WTC11 (cell line): ENCODE results near the gene KCNA1. TPM values are rescaled to one million over a fixed set of nuclear protein-coding genes. Genes with fewer than 3 reads are reported as not detected.

ENCODE experiments used
- ATAC-seq: fragments of 200-7000 bp; cut with Tn5 transposase; 2 replicates; pipeline ENCODE4 v1.10.0; 2021; ENCODE audit warnings: mild to moderate bottlenecking, moderate library complexity
- CTCF ChIA-PET: fragments of 300-600 bp; sonication (Branson Sonifier 250); formaldehyde crosslinking; loops from one replicate; lab custom pipeline; 2021; ENCODE audit warnings: antibody characterized with exemption; lab: Charles Lee
- POLR2A ChIA-PET: fragments of 350-600 bp; sonication (Branson Sonifier 250); formaldehyde crosslinking; loops from one replicate; lab custom pipeline; 2021; ENCODE audit warnings: antibody characterized with exemption; lab: Charles Lee
- DNase-seq: peaks from one replicate; pipeline ENCODE4 v3.0.0; 2021; ENCODE audit warnings: low spot score
- H3K27ac Mint-ChIP-seq: 2 replicates; pipeline ENCODE4 v1.8.0; 2021; ENCODE audit warnings: mixed read lengths
- H3K27me3 Mint-ChIP-seq: 2 replicates; pipeline ENCODE4 v1.8.0; 2021; ENCODE audit warnings: low read depth, mild to moderate bottlenecking, moderate library complexity, mixed read lengths
- H3K36me3 Mint-ChIP-seq: 2 replicates; pipeline ENCODE4 v1.8.0; 2021; ENCODE audit warnings: mixed read lengths
- H3K4me1 Mint-ChIP-seq: 2 replicates; pipeline ENCODE4 v1.8.0; 2022; ENCODE audit warnings: mixed read lengths
- H3K4me3 Mint-ChIP-seq: 2 replicates; pipeline ENCODE4 v1.8.0; 2021; ENCODE audit warnings: mild to moderate bottlenecking, moderate library complexity, mixed read lengths
- H3K9me3 Mint-ChIP-seq: 2 replicates; pipeline ENCODE4 v1.8.0; 2021; ENCODE audit warnings: mixed read lengths
- CBFB ChIP-seq: sonication (generic); formaldehyde crosslinking; IDR thresholded peaks from 2 replicates; pipeline ENCODE4 v1.8.1; 2022; ENCODE audit warnings: mild to moderate bottlenecking, low read depth, missing genetic modification reagents
- CREM ChIP-seq: sonication (generic); formaldehyde crosslinking; IDR thresholded peaks from 2 replicates; pipeline ENCODE4 v1.8.1; 2022; ENCODE audit warnings: mild to moderate bottlenecking, missing genetic modification reagents, moderate library complexity
- EMX1 ChIP-seq: fragments of 250-450 bp; sonication (Bioruptor Pico); IDR thresholded peaks from 2 replicates; pipeline ENCODE4 v1.8.0; 2021; ENCODE audit warnings: mild to moderate bottlenecking
- FOXP1 ChIP-seq: sonication (generic); formaldehyde crosslinking; IDR thresholded peaks from 2 replicates; pipeline ENCODE4 v1.8.0; 2022; ENCODE audit warnings: missing genetic modification reagents, mild to moderate bottlenecking, moderate library complexity, borderline replicate concordance
- HMGA2 ChIP-seq: fragments of 250-450 bp; sonication (Bioruptor Pico); IDR thresholded peaks from 2 replicates; pipeline ENCODE4 v1.4.0; 2021; ENCODE audit warnings: mild to moderate bottlenecking, moderate library complexity
- JUN ChIP-seq: sonication (generic); formaldehyde crosslinking; IDR thresholded peaks from 2 replicates; pipeline ENCODE4 v1.8.0; 2023; ENCODE audit warnings: mild to moderate bottlenecking, missing genetic modification reagents
- MYBL2 ChIP-seq: sonication (generic); formaldehyde crosslinking; IDR thresholded peaks from 2 replicates; pipeline ENCODE4 v1.8.1; 2023; ENCODE audit warnings: mild to moderate bottlenecking, moderate library complexity, missing genetic modification reagents
- NFATC4 ChIP-seq: fragments of 250-450 bp; sonication (Bioruptor Pico); IDR thresholded peaks from 2 replicates; pipeline ENCODE4 v1.9.0; 2021; ENCODE audit warnings: mild to moderate bottlenecking
- NFE2L1 ChIP-seq: sonication (generic); formaldehyde crosslinking; IDR thresholded peaks from 2 replicates; pipeline ENCODE4 v1.8.1; 2023; ENCODE audit warnings: missing genetic modification reagents
- NFYB ChIP-seq: sonication (generic); formaldehyde crosslinking; conservative IDR thresholded peaks from 2 replicates; pipeline ENCODE4 v1.8.0; 2022; ENCODE audit warnings: low read depth, missing genetic modification reagents
- RELA ChIP-seq: sonication (generic); formaldehyde crosslinking; IDR thresholded peaks from 2 replicates; pipeline ENCODE4 v1.8.1; 2022; ENCODE audit warnings: missing genetic modification reagents, mild to moderate bottlenecking, borderline replicate concordance
- ZBTB21 ChIP-seq: sonication (generic); formaldehyde crosslinking; IDR thresholded peaks from 2 replicates; pipeline ENCODE4 v1.8.1; 2023; ENCODE audit warnings: mild to moderate bottlenecking, missing genetic modification reagents, borderline replicate concordance
- ZMAT4 ChIP-seq: fragments of 250-450 bp; sonication (Bioruptor Pico); IDR thresholded peaks from 2 replicates; pipeline ENCODE4 v1.9.0; 2021; ENCODE audit warnings: mild to moderate bottlenecking
- ZNF232 ChIP-seq: sonication (generic); formaldehyde crosslinking; IDR thresholded peaks from 2 replicates; pipeline ENCODE4 v1.8.0; 2022; ENCODE audit warnings: mild to moderate bottlenecking, missing genetic modification reagents
- ZNF425 ChIP-seq: fragments of 250-450 bp; sonication (Bioruptor Pico); conservative IDR thresholded peaks from 2 replicates; pipeline ENCODE4 v1.9.0; 2021; ENCODE audit warnings: mild to moderate bottlenecking
- total RNA-seq: library from RNA; stranded (reverse); gene quantifications from 3 replicates; pipeline ENCODE4 v1.2.3, GENCODE V29; 2021
- TF ChIP-seq, protein P1 (sequence below): sonication (generic); formaldehyde crosslinking; IDR thresholded peaks from 2 replicates; pipeline ENCODE4 v1.8.1; 2022; ENCODE audit warnings: mild to moderate bottlenecking, missing genetic modification reagents, moderate library complexity, borderline replicate concordance
- TF ChIP-seq, protein P2 (sequence below): sonication (generic); formaldehyde crosslinking; IDR thresholded peaks from 2 replicates; pipeline ENCODE4 v1.8.0; 2022; ENCODE audit warnings: missing genetic modification reagents
- TF ChIP-seq, protein P3 (sequence below): sonication (generic); formaldehyde crosslinking; IDR thresholded peaks from 2 replicates; pipeline ENCODE4 v1.8.1; 2022; ENCODE audit warnings: mild to moderate bottlenecking, moderate library complexity, missing genetic modification reagents
- TF ChIP-seq, protein P4 (sequence below): sonication (generic); formaldehyde crosslinking; conservative IDR thresholded peaks from 2 replicates; pipeline ENCODE4 v1.8.1; 2022; ENCODE audit warnings: mild to moderate bottlenecking, missing genetic modification reagents

KCNA1 gene
- total RNA-seq, 1 experiment from 2014 or later = 0.04 TPM

- ATAC-seq (no peak), DNase-seq (no peak)
- H3K36me3 Mint-ChIP-seq = no peaks in the 10 kb centered on the region
- peaks cover 6% of the 10 kb centered on the region for H3K4me1 Mint-ChIP-seq
- peaks cover 15% of the 10 kb centered on the region for H3K27me3 Mint-ChIP-seq
- no peak overlapping the region for H3K4me3 Mint-ChIP-seq
- POLR2A ChIA-PET = no interaction called here
- H3K27ac Mint-ChIP-seq = no peak overlapping the region
- TF ChIP-seq HMGA2 (CRISPR knock-in tag) (no peak), ZNF232 (CRISPR knock-in tag) (no peak), RELA (CRISPR knock-in tag) (no peak), CREM (CRISPR knock-in tag) (no peak), CBFB (CRISPR knock-in tag) (no peak), ZMAT4 (no peak), FOXP1 (CRISPR knock-in tag) (no peak)
- no peaks in the 10 kb centered on the region for H3K9me3 Mint-ChIP-seq
- CTCF ChIA-PET = interaction anchor here (0.5 to 2.2 kb wide), 8 partner anchors 17 to 103 kb away, joined by 3 to 10 read pairs (median 4); no protein-coding TSS in a partner anchor
Measured at GRCh38 chr12:4958697-4959375, 49.1 kb downstream of the KCNA1 start.

DNA sequence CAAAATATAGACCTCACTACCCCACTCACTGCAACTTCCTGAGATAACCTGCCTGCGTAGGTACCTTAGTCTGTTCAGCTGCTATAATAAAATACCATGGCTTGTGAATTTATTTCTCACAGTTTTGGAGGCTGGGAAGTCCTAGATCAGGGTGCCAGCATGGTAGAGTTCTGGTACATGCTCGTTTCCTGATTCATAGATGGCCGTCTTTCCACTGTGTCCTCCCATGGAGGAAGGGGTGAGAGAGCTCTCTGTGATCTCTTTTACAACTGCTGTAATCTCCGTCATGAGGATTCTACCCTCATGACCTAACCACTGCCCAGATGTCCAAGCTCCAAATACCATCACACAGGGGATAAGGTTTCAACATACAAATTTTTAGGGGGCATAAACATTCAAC, 49.7 kb downstream of the KCNA1 start:
- POLR2A ChIA-PET = no interaction called here
- Mint-ChIP-seq H3K36me3 (no peaks in the 10 kb centered on the region), H3K4me1 (peaks cover 6% of the 10 kb centered on the region), H3K27me3 (peaks cover 11% of the 10 kb centered on the region), H3K27ac (no peak overlapping the region), H3K9me3 (no peaks in the 10 kb centered on the region), H3K4me3 (no peak overlapping the region)
- DNase-seq (no peak), ATAC-seq (no peak)
- TF ChIP-seq ZBTB21 (no peak), ZNF425 (CRISPR knock-in tag) (no peak), JUN (CRISPR knock-in tag) (no peak), FOXP1 (CRISPR knock-in tag) (no peak), NFYB (CRISPR knock-in tag) (no peak)
- TF ChIP-seq, protein P1, sequence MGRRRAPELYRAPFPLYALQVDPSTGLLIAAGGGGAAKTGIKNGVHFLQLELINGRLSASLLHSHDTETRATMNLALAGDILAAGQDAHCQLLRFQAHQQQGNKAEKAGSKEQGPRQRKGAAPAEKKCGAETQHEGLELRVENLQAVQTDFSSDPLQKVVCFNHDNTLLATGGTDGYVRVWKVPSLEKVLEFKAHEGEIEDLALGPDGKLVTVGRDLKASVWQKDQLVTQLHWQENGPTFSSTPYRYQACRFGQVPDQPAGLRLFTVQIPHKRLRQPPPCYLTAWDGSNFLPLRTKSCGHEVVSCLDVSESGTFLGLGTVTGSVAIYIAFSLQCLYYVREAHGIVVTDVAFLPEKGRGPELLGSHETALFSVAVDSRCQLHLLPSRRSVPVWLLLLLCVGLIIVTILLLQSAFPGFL (CRISPR knock-in tag) = no peak
- TF ChIP-seq, protein P2, sequence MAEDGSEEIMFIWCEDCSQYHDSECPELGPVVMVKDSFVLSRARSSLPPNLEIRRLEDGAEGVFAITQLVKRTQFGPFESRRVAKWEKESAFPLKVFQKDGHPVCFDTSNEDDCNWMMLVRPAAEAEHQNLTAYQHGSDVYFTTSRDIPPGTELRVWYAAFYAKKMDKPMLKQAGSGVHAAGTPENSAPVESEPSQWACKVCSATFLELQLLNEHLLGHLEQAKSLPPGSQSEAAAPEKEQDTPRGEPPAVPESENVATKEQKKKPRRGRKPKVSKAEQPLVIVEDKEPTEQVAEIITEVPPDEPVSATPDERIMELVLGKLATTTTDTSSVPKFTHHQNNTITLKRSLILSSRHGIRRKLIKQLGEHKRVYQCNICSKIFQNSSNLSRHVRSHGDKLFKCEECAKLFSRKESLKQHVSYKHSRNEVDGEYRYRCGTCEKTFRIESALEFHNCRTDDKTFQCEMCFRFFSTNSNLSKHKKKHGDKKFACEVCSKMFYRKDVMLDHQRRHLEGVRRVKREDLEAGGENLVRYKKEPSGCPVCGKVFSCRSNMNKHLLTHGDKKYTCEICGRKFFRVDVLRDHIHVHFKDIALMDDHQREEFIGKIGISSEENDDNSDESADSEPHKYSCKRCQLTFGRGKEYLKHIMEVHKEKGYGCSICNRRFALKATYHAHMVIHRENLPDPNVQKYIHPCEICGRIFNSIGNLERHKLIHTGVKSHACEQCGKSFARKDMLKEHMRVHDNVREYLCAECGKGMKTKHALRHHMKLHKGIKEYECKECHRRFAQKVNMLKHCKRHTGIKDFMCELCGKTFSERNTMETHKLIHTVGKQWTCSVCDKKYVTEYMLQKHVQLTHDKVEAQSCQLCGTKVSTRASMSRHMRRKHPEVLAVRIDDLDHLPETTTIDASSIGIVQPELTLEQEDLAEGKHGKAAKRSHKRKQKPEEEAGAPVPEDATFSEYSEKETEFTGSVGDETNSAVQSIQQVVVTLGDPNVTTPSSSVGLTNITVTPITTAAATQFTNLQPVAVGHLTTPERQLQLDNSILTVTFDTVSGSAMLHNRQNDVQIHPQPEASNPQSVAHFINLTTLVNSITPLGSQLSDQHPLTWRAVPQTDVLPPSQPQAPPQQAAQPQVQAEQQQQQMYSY = no peak
- CTCF ChIA-PET = interaction anchor here (0.5 to 2.2 kb wide), 8 partner anchors 16 to 104 kb away, joined by 3 to 10 read pairs (median 5); no protein-coding TSS in a partner anchor

DNA sequence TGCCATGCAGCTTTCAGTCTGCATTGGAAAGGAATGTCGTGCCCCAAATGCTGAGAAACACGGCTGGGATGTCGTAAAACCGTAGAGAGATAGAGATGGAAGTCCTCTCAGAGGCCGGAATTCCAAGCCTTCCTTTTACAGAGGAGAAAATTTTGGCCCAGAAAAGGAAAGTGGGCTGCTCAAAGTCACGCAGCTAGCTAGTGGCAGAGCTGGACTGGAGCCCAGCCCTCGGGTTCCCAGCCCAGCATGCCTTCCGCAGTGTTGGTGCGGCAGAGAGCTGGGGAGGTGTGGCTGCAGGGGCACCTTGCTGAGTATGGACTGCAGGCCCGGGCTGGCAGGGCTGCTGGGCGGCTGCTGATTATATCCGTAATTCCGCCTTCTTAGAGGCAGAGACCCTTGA, 50.3 kb downstream of the KCNA1 start:
- H3K27ac Mint-ChIP-seq = no peak overlapping the region
- peaks cover 6% of the 10 kb centered on the region for H3K4me1 Mint-ChIP-seq
- POLR2A ChIA-PET = no interaction called here
- ATAC-seq = peak; percentile 44; the same call in 1 of the 2 replicates
- H3K36me3 Mint-ChIP-seq = no peaks in the 10 kb centered on the region
- DNase-seq = no peak
- CTCF ChIA-PET = interaction anchor here (0.8 to 2.2 kb wide), 6 partner anchors 15 to 111 kb away, joined by 3 to 10 read pairs (median 4); no protein-coding TSS in a partner anchor
- no peak overlapping the region for H3K4me3 Mint-ChIP-seq
- no peaks in the 10 kb centered on the region for H3K9me3 Mint-ChIP-seq
- peaks cover 12% of the 10 kb centered on the region for H3K27me3 Mint-ChIP-seq
- TF ChIP-seq NFATC4 (no peak), NFE2L1 (CRISPR knock-in tag) (no peak), MYBL2 (no peak), EMX1 (CRISPR knock-in tag) (no peak)
- TF ChIP-seq, protein P3, sequence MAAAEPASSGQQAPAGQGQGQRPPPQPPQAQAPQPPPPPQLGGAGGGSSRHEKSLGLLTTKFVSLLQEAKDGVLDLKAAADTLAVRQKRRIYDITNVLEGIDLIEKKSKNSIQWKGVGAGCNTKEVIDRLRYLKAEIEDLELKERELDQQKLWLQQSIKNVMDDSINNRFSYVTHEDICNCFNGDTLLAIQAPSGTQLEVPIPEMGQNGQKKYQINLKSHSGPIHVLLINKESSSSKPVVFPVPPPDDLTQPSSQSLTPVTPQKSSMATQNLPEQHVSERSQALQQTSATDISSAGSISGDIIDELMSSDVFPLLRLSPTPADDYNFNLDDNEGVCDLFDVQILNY (CRISPR knock-in tag) = no peak
- TF ChIP-seq, protein P4, sequence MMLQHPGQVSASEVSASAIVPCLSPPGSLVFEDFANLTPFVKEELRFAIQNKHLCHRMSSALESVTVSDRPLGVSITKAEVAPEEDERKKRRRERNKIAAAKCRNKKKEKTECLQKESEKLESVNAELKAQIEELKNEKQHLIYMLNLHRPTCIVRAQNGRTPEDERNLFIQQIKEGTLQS (CRISPR knock-in tag) = no peak
- TF ChIP-seq, protein P2 = no peak
